ENCODE data around the gene PDK3.
A peak's percentile ranks its signal among the peaks of the same experiment; 100 is the strongest.

DNA sequence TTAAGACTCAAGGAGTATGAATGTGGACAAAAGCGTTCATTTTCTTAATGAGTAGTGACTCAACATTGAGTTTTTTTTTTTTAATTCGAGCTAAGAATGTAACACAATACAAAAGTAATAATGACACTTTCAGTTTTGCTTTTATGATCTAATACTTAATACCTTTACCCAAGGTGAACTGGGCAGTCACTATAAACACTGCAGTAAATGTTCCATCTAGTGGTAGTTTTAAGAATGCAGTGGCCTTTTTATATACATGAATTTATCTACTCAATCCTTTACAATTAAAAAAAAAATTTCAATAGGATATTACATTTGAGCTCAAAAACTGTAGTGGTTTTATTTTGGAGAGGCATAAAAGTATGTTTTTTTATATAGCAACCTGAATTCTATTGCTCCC lies 33.9 kb downstream of the PDK3 start:
- TF ChIP-seq, protein P1, sequence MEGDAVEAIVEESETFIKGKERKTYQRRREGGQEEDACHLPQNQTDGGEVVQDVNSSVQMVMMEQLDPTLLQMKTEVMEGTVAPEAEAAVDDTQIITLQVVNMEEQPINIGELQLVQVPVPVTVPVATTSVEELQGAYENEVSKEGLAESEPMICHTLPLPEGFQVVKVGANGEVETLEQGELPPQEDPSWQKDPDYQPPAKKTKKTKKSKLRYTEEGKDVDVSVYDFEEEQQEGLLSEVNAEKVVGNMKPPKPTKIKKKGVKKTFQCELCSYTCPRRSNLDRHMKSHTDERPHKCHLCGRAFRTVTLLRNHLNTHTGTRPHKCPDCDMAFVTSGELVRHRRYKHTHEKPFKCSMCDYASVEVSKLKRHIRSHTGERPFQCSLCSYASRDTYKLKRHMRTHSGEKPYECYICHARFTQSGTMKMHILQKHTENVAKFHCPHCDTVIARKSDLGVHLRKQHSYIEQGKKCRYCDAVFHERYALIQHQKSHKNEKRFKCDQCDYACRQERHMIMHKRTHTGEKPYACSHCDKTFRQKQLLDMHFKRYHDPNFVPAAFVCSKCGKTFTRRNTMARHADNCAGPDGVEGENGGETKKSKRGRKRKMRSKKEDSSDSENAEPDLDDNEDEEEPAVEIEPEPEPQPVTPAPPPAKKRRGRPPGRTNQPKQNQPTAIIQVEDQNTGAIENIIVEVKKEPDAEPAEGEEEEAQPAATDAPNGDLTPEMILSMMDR (IDR thresholded peaks at IDR 0.05), result peak in 3 of 4 experiments; percentile 33 to 53 (median 44)
- TF ChIP-seq POLR2AphosphoS5 (IDR thresholded peaks at IDR 0.05), result no peak

All from sigmoid colon (tissue), 4 donors.